Measurements from ENCODE around the gene UBE2K.

The UBE2K gene

GRCh38 chr4:39712819-39713607, 15.1 kb downstream of the UBE2K start:
- H3K4me3 ChIP-seq (ENCODE audit: low read length in 2 of 2), result no peak overlapping the region
- DNase-seq (ENCODE audit: low spot score), result no peak

GRCh38 chr4:39713691-39714090, 15.8 kb downstream of the UBE2K start:
- Histone ChIP-seq H3K23ac (ENCODE audit: low read depth, low read length, poor library complexity) (no peak overlapping the region), H3K79me1 (ENCODE audit: low read depth, low read length) (peaks cover 6% of the 10 kb centered on the region), H3K27me3 (ENCODE audit: control insufficient read depth in 3 of 3, insufficient read depth in 3 of 3, low read depth in 1 of 3, low read length in 3 of 3) (no peaks in the 10 kb centered on the region), H3K9ac (ENCODE audit: low read depth, low read length, poor library complexity) (no peak overlapping the region), H2BK120ac (ENCODE audit: low read depth, low read length) (no peak overlapping the region), H3K4me3 (ENCODE audit: low read length in 2 of 2) (no peak overlapping the region), H3K18ac (ENCODE audit: low read length) (no peak overlapping the region), H4K8ac (ENCODE audit: low read depth, low read length) (no peak overlapping the region), H3K4me1 (ENCODE audit: control insufficient read depth in 2 of 2, insufficient read depth in 1 of 2, low read depth in 1 of 2, low read length in 2 of 2) (no peaks in the 10 kb centered on the region), H3K4ac (ENCODE audit: low read length) (no peak overlapping the region), H2BK15ac (ENCODE audit: low read length) (no peak overlapping the region), H2AK5ac (ENCODE audit: low read depth, low read length) (no peak overlapping the region), H3K36me3 (replicated peaks in 1 of 2; ENCODE audit: control insufficient read depth in 2 of 2, insufficient read depth in 2 of 2, low read length in 2 of 2) (peaks cover 0 to 36% of the 10 kb centered on the region in 2 donors), H3K27ac (replicated peaks; ENCODE audit: low read length) (no peak overlapping the region), H4K91ac (ENCODE audit: low read depth, low read length, poor library complexity) (no peak overlapping the region), H3K4me2 (ENCODE audit: insufficient read depth, low read length, poor library complexity, severe bottlenecking) (no peak overlapping the region), H2BK5ac (ENCODE audit: low read length) (no peak overlapping the region), H2BK12ac (ENCODE audit: low read length) (no peak overlapping the region), H3K9me3 (replicated peaks in 1 of 2; ENCODE audit: control insufficient read depth in 2 of 2, insufficient read depth in 1 of 2, low read depth in 1 of 2, low read length in 2 of 2) (peaks cover 0 to 3% of the 10 kb centered on the region in 2 donors), H2AFZ (ENCODE audit: low read length) (no peak overlapping the region), H3K14ac (ENCODE audit: low read length) (no peak overlapping the region)
- WGBS, 2 donors (ENCODE audit: extremely low coverage in 2 of 2, insufficient read length in 2 of 2, insufficient replicate concordance in 1 of 2), result no CpG with 5 or more reads among the region's 1 CpG
- no peak for DNase-seq (ENCODE audit: low spot score)

More at GRCh38 chr4:39712819-39713607, 15.1 kb downstream of the UBE2K start:
- H3K27ac ChIP-seq (replicated peaks; ENCODE audit: low read length), result no peak overlapping the region
- H4K8ac ChIP-seq (ENCODE audit: low read depth, low read length), result no peak overlapping the region
- H3K4me1 ChIP-seq (ENCODE audit: control insufficient read depth in 2 of 2, insufficient read depth in 1 of 2, low read depth in 1 of 2, low read length in 2 of 2), result no peaks in the 10 kb centered on the region
- H3K36me3 ChIP-seq (replicated peaks in 1 of 2; ENCODE audit: control insufficient read depth in 2 of 2, insufficient read depth in 2 of 2, low read length in 2 of 2), result peaks cover 0 to 32% of the 10 kb centered on the region in 2 donors
- H3K18ac ChIP-seq (ENCODE audit: low read length), result no peak overlapping the region
- H2BK120ac ChIP-seq (ENCODE audit: low read depth, low read length), result no peak overlapping the region
- no peak overlapping the region for H3K4ac ChIP-seq (ENCODE audit: low read length)
- no peak overlapping the region for H2AFZ ChIP-seq (ENCODE audit: low read length)
- H3K9ac ChIP-seq (ENCODE audit: low read depth, low read length, poor library complexity), result no peak overlapping the region
- no peak overlapping the region for H2BK12ac ChIP-seq (ENCODE audit: low read length)
- no peak overlapping the region for H4K91ac ChIP-seq (ENCODE audit: low read depth, low read length, poor library complexity)
- H3K14ac ChIP-seq (ENCODE audit: low read length), result no peak overlapping the region
- WGBS, 2 donors (ENCODE audit: extremely low coverage in 2 of 2, insufficient read length in 2 of 2, insufficient replicate concordance in 1 of 2), result no CpG with 5 or more reads among the region's 17 CpGs
- H3K4me2 ChIP-seq (ENCODE audit: insufficient read depth, low read length, poor library complexity, severe bottlenecking), result no peak overlapping the region
- no peaks in the 10 kb centered on the region for H3K27me3 ChIP-seq (ENCODE audit: control insufficient read depth in 3 of 3, insufficient read depth in 3 of 3, low read depth in 1 of 3, low read length in 3 of 3)
- no peak overlapping the region for H2AK5ac ChIP-seq (ENCODE audit: low read depth, low read length)
- H2BK5ac ChIP-seq (ENCODE audit: low read length), result no peak overlapping the region
- H3K23ac ChIP-seq (ENCODE audit: low read depth, low read length, poor library complexity), result no peak overlapping the region
- no peak overlapping the region for H2BK15ac ChIP-seq (ENCODE audit: low read length)
- peaks cover 0 to 3% of the 10 kb centered on the region in 2 donors for H3K9me3 ChIP-seq (replicated peaks in 1 of 2; ENCODE audit: control insufficient read depth in 2 of 2, insufficient read depth in 1 of 2, low read depth in 1 of 2, low read length in 2 of 2)
- peaks cover 4% of the 10 kb centered on the region for H3K79me1 ChIP-seq (ENCODE audit: low read depth, low read length)

GRCh38 chr4:39714166-39714565, 16.2 kb downstream of the UBE2K start:
- Histone ChIP-seq H4K8ac (ENCODE audit: low read depth, low read length) (no peak overlapping the region), H2BK120ac (ENCODE audit: low read depth, low read length) (no peak overlapping the region), H3K4me3 (ENCODE audit: low read length in 2 of 2) (no peak overlapping the region), H3K4me2 (ENCODE audit: insufficient read depth, low read length, poor library complexity, severe bottlenecking) (no peak overlapping the region), H2BK12ac (ENCODE audit: low read length) (no peak overlapping the region), H4K91ac (ENCODE audit: low read depth, low read length, poor library complexity) (no peak overlapping the region), H3K27me3 (ENCODE audit: control insufficient read depth in 3 of 3, insufficient read depth in 3 of 3, low read depth in 1 of 3, low read length in 3 of 3) (no peaks in the 10 kb centered on the region), H2AK5ac (ENCODE audit: low read depth, low read length) (no peak overlapping the region), H3K4ac (ENCODE audit: low read length) (no peak overlapping the region), H2BK15ac (ENCODE audit: low read length) (no peak overlapping the region), H2AFZ (ENCODE audit: low read length) (no peak overlapping the region), H3K27ac (replicated peaks; ENCODE audit: low read length) (no peak overlapping the region), H3K36me3 (replicated peaks in 1 of 2; ENCODE audit: control insufficient read depth in 2 of 2, insufficient read depth in 2 of 2, low read length in 2 of 2) (peaks cover 0 to 41% of the 10 kb centered on the region in 2 donors), H3K14ac (ENCODE audit: low read length) (no peak overlapping the region), H3K9me3 (replicated peaks in 1 of 2; ENCODE audit: control insufficient read depth in 2 of 2, insufficient read depth in 1 of 2, low read depth in 1 of 2, low read length in 2 of 2) (peaks cover 0 to 3% of the 10 kb centered on the region in 2 donors), H3K18ac (ENCODE audit: low read length) (no peak overlapping the region), H3K23ac (ENCODE audit: low read depth, low read length, poor library complexity) (no peak overlapping the region), H2BK5ac (ENCODE audit: low read length) (no peak overlapping the region), H3K79me1 (ENCODE audit: low read depth, low read length) (peaks cover 7% of the 10 kb centered on the region), H3K4me1 (ENCODE audit: control insufficient read depth in 2 of 2, insufficient read depth in 1 of 2, low read depth in 1 of 2, low read length in 2 of 2) (no peaks in the 10 kb centered on the region), H3K9ac (ENCODE audit: low read depth, low read length, poor library complexity) (no peak overlapping the region)
- DNase-seq (ENCODE audit: low spot score), result no peak
- no CpG with 5 or more reads among the region's 3 CpGs for WGBS, 2 donors (ENCODE audit: extremely low coverage in 2 of 2, insufficient read length in 2 of 2, insufficient replicate concordance in 1 of 2)

GRCh38 chr4:39715788-39716187, 17.9 kb downstream of the UBE2K start:
- no peak overlapping the region for H3K18ac ChIP-seq (ENCODE audit: low read length)
- H3K4ac ChIP-seq (ENCODE audit: low read length), result no peak overlapping the region
- no CpG with 5 or more reads among the region's 3 CpGs for WGBS, 2 donors (ENCODE audit: extremely low coverage in 2 of 2, insufficient read length in 2 of 2, insufficient replicate concordance in 1 of 2)
- H2AK5ac ChIP-seq (ENCODE audit: low read depth, low read length), result no peak overlapping the region
- H2BK12ac ChIP-seq (ENCODE audit: low read length), result no peak overlapping the region
- H2BK15ac ChIP-seq (ENCODE audit: low read length), result no peak overlapping the region
- H3K27ac ChIP-seq (replicated peaks; ENCODE audit: low read length), result no peak overlapping the region
- H4K8ac ChIP-seq (ENCODE audit: low read depth, low read length), result no peak overlapping the region
- H4K91ac ChIP-seq (ENCODE audit: low read depth, low read length, poor library complexity), result no peak overlapping the region
- no peak for DNase-seq (ENCODE audit: low spot score)
- H3K23ac ChIP-seq (ENCODE audit: low read depth, low read length, poor library complexity), result no peak overlapping the region
- H3K4me1 ChIP-seq (ENCODE audit: control insufficient read depth in 2 of 2, insufficient read depth in 1 of 2, low read depth in 1 of 2, low read length in 2 of 2), result no peaks in the 10 kb centered on the region
- no peak overlapping the region for H2AFZ ChIP-seq (ENCODE audit: low read length)
- H3K9me3 ChIP-seq (replicated peaks in 1 of 2; ENCODE audit: control insufficient read depth in 2 of 2, insufficient read depth in 1 of 2, low read depth in 1 of 2, low read length in 2 of 2), result peaks cover 0 to 3% of the 10 kb centered on the region in 2 donors
- H3K9ac ChIP-seq (ENCODE audit: low read depth, low read length, poor library complexity), result no peak overlapping the region
- H3K4me3 ChIP-seq (ENCODE audit: low read length in 2 of 2), result no peak overlapping the region
- no peak overlapping the region for H2BK5ac ChIP-seq (ENCODE audit: low read length)
- H3K14ac ChIP-seq (ENCODE audit: low read length), result no peak overlapping the region
- H2BK120ac ChIP-seq (ENCODE audit: low read depth, low read length), result no peak overlapping the region
- H3K4me2 ChIP-seq (ENCODE audit: insufficient read depth, low read length, poor library complexity, severe bottlenecking), result no peak overlapping the region
- no peaks in the 10 kb centered on the region for H3K27me3 ChIP-seq (ENCODE audit: control insufficient read depth in 3 of 3, insufficient read depth in 3 of 3, low read depth in 1 of 3, low read length in 3 of 3)
- peaks cover 0 to 38% of the 10 kb centered on the region in 2 donors for H3K36me3 ChIP-seq (replicated peaks in 1 of 2; ENCODE audit: control insufficient read depth in 2 of 2, insufficient read depth in 2 of 2, low read length in 2 of 2)
- H3K79me1 ChIP-seq (ENCODE audit: low read depth, low read length), result peaks cover 7% of the 10 kb centered on the region

All from neuronal stem cell (in vitro differentiated cells).